Pancreas (tissue), 10 donors: Measurements from ENCODE around the gene KCNQ5. TPM values are rescaled to one million over a fixed set of nuclear protein-coding genes. Genes with fewer than 3 reads are reported as not detected.

Experiments
- ATAC-seq, 4 donors: fragments of 200-7000 bp; cut with Tn5 transposase; one replicate each; pipeline versions ENCODE4 v1.8.0 to v1.9.1; 2020; ENCODE audit warnings: mild to moderate bottlenecking in 4 of 4, moderate library complexity in 4 of 4
- DNase-seq, 6 donors: peaks; one replicate each; pipeline ENCODE4 v3.0.0-alpha.2; 2020
- FAIRE-seq: peaks from 2 replicates; lab custom pipeline; 2012; peaks lifted over from hg19 to GRCh38; lab: Jason Lieb, UNC
- H3K27ac ChIP-seq, 4 donors: fragments of 200-600 bp; sonication (generic); 1 replicate in 3 of 4; 2 replicates in 1 of 4; pipeline versions ENCODE4 v1.5.0 to v1.8.0; 2020
- H3K27me3 ChIP-seq, 4 donors: fragments of 200-600 bp; one replicate each; pipeline ENCODE4 v1.8.0; 2021
- H3K36me3 ChIP-seq, 3 donors: fragments of 200-600 bp; sonication (generic) in 1 of 3; one replicate each; pipeline versions ENCODE4 v1.5.0 to v1.8.0; 2020 to 2021
- H3K4me1 ChIP-seq, 3 donors: fragments of 200-600 bp; one replicate each; pipeline ENCODE4 v1.8.0; 2021
- H3K4me3 ChIP-seq, 4 donors: fragments of 200-600 bp; sonication (generic) in 2 of 4; one replicate each; pipeline versions ENCODE4 v1.5.0 to v1.8.0; 2020 to 2021
- H3K9me3 ChIP-seq, 4 donors: fragments of 200-600 bp; one replicate each; pipeline ENCODE4 v1.8.0; 2021
- WGBS, 2 donors: extraction: QIAGEN DNeasy Blood & Tissue Kit; methylation state at CpG; one replicate each; pipeline ENCODE4 v1.1.7; 2013; 5-methylcytosine and 5-hydroxymethylcytosine counted together
- intact Hi-C, 3 donors: fragments of 100-400 bp; cut with DNase I; formaldehyde crosslinking; loops; one replicate each; pipeline versions ENCODE4 v1.11.1 to v1.14.2; 2022
- polyA plus RNA-seq, 2 donors: library from polyadenylated mRNA; stranded (reverse); fragments of 200-250 nt; gene quantifications; one replicate each; pipeline ENCODE4 v1.2.3, GENCODE V29; 2013
- total RNA-seq, 6 donors: library from RNA; stranded (reverse); fragmentation: NEBNext Ultra II Directional in 4 of 6; extraction: Animal tissue kit (Norgen Biotek cat#: 25700) in 4 of 6; gene quantifications; one replicate each; pipeline versions ENCODE4 v1.2.1 to v1.2.4, GENCODE V29; 2021 to 2023
- TF ChIP-seq, protein P1 (sequence below), 4 donors: fragments of 200-600 bp; sonication (generic) in 3 of 4; IDR thresholded peaks; one replicate each; pipeline versions ENCODE4 v1.5.0 to v1.8.0; 2021; ENCODE audit warnings: antibody characterized with exemption in 4 of 4
- donor health status: healthy with polysubstance abuse.
- donor health status: DM: no; HTN: no; CAD: no; lungs with moderate emphysema.
- donor health status: DM: no; HTN: no; CAD: no.
- donor health status: control.
- donor health status: control.
- donor health status: Bipolar disorder and iron deficiency.
- donor health status: DM: yes; HTN: yes; CAD: no.
- donor health status: DM: no; HTN: no; CAD: no.
- donor health status: DM: no; HTN: no; CAD: no.
- donor health status: DM: yes; HTN: yes; CAD: no.

The KCNQ5 gene
- total and polyA plus RNA-seq, 8 donors = 0.03 to 1.1 (median 0.13) TPM

DNA sequence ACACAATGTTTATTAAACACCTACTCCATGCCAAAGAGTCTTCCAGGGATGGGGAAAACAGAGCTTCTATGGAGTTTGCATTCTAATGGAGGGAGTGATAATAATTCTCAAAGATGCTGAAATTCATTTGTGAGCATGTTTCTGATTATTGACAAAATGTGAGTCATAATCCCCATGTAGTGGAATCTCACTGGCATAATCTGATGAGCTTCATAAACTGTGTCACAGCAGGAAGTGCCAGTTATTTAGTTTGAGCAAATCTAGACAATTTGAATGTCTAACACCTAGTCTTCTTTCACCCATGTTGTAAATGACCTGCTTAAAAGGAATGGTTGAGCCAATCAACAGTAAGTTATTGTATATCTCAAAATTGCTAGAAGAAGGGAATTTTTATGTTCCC is 95.1 kb downstream of the KCNQ5 start:
- Histone ChIP-seq H3K27me3 (no peaks in the 10 kb centered on the region), H3K9me3 (no peaks in the 10 kb centered on the region), H3K36me3 (no peaks in the 10 kb centered on the region), H3K4me3 (no peak overlapping the region), H3K4me1 (no peaks in the 10 kb centered on the region), H3K27ac (no peak overlapping the region)
- no peak for FAIRE-seq
- intact Hi-C loops = no loop called here
- TF ChIP-seq, protein P1, sequence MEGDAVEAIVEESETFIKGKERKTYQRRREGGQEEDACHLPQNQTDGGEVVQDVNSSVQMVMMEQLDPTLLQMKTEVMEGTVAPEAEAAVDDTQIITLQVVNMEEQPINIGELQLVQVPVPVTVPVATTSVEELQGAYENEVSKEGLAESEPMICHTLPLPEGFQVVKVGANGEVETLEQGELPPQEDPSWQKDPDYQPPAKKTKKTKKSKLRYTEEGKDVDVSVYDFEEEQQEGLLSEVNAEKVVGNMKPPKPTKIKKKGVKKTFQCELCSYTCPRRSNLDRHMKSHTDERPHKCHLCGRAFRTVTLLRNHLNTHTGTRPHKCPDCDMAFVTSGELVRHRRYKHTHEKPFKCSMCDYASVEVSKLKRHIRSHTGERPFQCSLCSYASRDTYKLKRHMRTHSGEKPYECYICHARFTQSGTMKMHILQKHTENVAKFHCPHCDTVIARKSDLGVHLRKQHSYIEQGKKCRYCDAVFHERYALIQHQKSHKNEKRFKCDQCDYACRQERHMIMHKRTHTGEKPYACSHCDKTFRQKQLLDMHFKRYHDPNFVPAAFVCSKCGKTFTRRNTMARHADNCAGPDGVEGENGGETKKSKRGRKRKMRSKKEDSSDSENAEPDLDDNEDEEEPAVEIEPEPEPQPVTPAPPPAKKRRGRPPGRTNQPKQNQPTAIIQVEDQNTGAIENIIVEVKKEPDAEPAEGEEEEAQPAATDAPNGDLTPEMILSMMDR (IDR thresholded peaks at IDR 0.05) = no peak
- no peak for ATAC-seq
- DNase-seq = no peak

DNA sequence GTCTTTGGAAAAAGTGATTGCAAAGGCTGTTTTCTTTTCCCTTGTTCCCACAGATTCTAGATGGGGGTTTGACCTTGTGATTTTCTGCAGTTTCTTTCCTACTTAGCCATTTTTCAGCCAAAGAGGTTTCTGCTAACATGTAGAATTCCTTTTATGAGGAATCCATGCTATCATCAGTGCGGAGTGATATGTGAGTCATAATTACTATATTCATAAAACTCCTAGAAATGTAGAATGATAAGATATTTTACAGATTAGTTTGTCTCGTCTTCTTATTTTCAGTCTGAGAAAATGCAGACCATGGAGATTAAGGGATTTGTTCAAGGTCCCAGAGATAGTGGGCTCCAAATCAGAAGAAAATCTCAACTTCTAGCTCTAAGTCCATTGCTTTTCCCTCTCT is 98.6 kb downstream of the KCNQ5 start:
- Histone ChIP-seq H3K4me3 (no peak overlapping the region), H3K27me3 (no peaks in the 10 kb centered on the region), H3K4me1 (no peaks in the 10 kb centered on the region), H3K36me3 (no peaks in the 10 kb centered on the region), H3K27ac (no peak overlapping the region), H3K9me3 (no peaks in the 10 kb centered on the region)
- ATAC-seq (no peak), FAIRE-seq (no peak), DNase-seq (no peak)
- intact Hi-C loops = no loop called here
- WGBS, 2 donors = 65 to 66% methylated on average over 2 of the region's 2 CpGs
- TF ChIP-seq, protein P1 (IDR thresholded peaks at IDR 0.05) = no peak

DNA sequence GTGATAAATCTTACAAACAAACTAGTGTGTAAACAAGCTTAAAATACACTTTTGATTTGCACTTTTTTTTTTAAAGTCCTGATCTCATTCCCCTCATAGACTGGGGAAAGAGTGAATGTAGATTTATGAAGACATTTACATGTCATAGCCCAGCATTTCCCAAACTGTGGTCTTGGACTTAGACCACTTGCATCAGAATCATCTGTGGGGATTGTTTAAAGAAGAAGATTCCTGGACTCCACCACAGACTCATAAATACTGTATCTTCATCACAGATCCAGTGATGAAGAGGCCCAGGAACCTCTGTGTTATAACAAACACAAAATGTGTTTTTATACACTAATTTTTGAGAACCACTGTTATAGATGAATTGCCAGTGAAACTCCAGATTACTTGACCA is 99.5 kb downstream of the KCNQ5 start:
- Histone ChIP-seq H3K4me3 (no peak overlapping the region), H3K27ac (no peak overlapping the region), H3K4me1 (no peaks in the 10 kb centered on the region), H3K9me3 (no peaks in the 10 kb centered on the region), H3K27me3 (no peaks in the 10 kb centered on the region), H3K36me3 (no peaks in the 10 kb centered on the region)
- TF ChIP-seq, protein P1 (IDR thresholded peaks at IDR 0.05) = no peak
- no peak for FAIRE-seq
- no peak for DNase-seq
- intact Hi-C loops = no loop called here
- ATAC-seq = no peak

DNA sequence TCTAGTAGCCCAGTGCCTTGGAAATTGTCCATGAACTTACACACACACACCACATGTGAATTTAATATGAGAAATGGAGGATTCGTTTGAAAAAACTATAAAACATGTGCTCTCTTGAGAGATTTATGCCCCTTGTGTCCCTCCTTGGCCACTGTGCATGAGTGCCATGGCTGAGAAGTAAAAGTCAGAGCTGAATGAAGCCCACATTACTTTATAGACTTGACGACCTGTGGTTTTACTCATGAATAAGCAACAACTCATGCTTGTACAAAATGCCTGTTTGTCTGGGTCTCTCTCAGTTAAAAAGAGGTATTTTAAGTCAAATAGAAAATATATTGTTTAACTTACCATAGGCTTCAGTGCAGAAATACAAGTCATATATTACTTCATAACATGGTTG is 102.7 kb downstream of the KCNQ5 start:
- Histone ChIP-seq H3K4me3 (no peak overlapping the region), H3K4me1 (no peaks in the 10 kb centered on the region), H3K27me3 (no peaks in the 10 kb centered on the region), H3K36me3 (no peaks in the 10 kb centered on the region), H3K27ac (no peak overlapping the region), H3K9me3 (no peaks in the 10 kb centered on the region)
- WGBS, 2 donors = 23 to 44% methylated on average over 2 of the region's 2 CpGs
- TF ChIP-seq, protein P1 (IDR thresholded peaks at IDR 0.05) = no peak
- intact Hi-C loops = no loop called here
- ATAC-seq (no peak), DNase-seq (no peak), FAIRE-seq (no peak)

DNA sequence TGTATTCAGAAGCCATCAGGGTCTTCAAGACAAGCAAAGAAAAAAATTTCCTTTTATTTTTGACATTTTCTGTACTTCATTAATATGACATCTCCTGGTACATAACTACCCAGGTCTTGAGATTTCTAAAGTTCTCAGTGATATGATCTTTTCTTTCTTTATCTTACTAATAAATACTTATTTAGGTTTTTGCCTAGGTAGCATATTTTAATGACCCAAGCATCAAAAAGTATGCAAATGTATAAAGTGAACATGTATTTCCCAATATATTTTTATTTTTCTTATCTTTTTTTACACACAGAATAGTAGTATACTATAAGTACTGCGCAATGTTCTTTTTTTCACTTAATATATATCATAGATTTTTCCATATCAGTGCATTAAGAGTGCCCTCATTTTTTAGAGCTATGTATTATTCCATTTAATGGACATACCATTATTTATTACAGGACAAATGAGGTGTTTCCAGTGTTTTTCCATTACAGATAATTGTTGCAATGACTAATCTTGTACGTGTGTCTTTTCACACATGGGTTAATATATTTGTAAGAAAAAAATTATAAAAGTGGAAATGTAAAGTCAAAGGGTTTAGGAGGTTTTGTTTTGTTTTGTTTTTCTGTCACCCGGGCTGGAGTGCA is 107.0 kb downstream of the KCNQ5 start:
- no peak for DNase-seq
- no peaks in the 10 kb centered on the region for H3K4me1 ChIP-seq
- WGBS, 2 donors = 76 to 81% methylated on average over 3 of the region's 3 CpGs
- intact Hi-C loops = no loop called here
- ATAC-seq = no peak
- no peaks in the 10 kb centered on the region for H3K9me3 ChIP-seq
- H3K27ac ChIP-seq = no peak overlapping the region
- H3K36me3 ChIP-seq = no peaks in the 10 kb centered on the region
- TF ChIP-seq, protein P1 (IDR thresholded peaks at IDR 0.05) = no peak
- H3K4me3 ChIP-seq = no peak overlapping the region
- H3K27me3 ChIP-seq = no peaks in the 10 kb centered on the region
- no peak for FAIRE-seq
